GM21528 (cell line): ENCODE measurements around the gene ARL15.

Source experiments
- ATAC-seq: cut with Tn5 transposase; IDR thresholded peaks from one replicate; pipeline ENCODE4 v1.9.1; 2021; ENCODE audit warnings: mild to moderate bottlenecking, moderate library complexity; ENCODE audit not compliant: unreplicated experiment, low FRiP score

ARL15 gene

GRCh38 chr5:54254482-54255198 lies 55.7 kb downstream of the ARL15 start:
- ATAC-seq, result no peak

- ATAC-seq, result no peak
Observed at GRCh38 chr5:54251981-54252380, 58.4 kb downstream of the ARL15 start.

GRCh38 chr5:54249210-54250028 lies 61.0 kb downstream of the ARL15 start:
- no peak for ATAC-seq

DNA sequence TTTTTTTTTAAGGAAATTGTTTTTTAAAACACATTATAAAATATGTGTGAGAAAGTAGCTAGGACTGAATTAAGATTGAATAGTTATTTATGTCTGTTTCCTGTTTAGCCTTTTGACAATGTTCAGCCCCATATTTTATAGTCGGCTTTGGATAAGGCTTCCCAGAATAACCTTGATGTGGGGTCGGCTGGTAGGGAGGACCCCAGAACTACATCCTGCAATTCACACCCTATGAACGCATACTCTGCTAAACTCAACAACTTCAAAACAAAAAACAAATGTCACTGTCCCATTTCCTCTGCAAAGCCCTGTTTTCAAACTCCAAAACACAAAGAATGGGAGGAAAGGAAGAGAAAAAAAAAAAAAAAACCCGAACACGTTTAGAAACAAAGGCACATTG lies 63.1 kb downstream of the ARL15 start:
- no peak for ATAC-seq

DNA sequence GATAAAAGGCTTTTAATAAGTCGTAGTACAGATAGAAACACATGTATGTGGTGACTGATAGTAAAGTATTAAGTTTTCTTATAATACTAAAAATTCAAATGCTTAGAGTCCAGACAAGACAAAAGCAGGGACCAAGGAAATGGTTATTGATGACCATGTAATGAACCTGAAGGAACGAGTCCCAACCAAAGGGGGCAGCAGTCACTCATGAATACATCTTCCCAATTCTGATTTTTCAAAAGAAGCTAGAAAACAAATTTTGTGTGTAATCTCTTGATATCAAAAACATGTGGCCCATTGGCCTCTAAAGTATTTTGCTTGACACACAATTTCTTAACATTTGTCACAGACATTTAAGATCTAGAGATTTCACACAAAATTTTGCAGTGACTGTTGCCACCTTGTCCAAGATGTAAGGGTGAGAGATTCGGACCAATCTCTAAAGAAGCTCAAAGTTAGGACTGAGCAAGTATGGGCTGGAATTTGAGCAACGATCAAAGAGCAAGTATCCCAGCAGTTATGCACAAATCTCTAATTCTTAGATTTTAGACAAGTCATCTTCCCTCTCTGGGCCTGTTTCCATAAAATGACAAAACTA lies 66.8 kb downstream of the ARL15 start:
- no peak for ATAC-seq

- ATAC-seq, result no peak
Observed at GRCh38 chr5:54242297-54242696, 68.1 kb downstream of the ARL15 start.

DNA sequence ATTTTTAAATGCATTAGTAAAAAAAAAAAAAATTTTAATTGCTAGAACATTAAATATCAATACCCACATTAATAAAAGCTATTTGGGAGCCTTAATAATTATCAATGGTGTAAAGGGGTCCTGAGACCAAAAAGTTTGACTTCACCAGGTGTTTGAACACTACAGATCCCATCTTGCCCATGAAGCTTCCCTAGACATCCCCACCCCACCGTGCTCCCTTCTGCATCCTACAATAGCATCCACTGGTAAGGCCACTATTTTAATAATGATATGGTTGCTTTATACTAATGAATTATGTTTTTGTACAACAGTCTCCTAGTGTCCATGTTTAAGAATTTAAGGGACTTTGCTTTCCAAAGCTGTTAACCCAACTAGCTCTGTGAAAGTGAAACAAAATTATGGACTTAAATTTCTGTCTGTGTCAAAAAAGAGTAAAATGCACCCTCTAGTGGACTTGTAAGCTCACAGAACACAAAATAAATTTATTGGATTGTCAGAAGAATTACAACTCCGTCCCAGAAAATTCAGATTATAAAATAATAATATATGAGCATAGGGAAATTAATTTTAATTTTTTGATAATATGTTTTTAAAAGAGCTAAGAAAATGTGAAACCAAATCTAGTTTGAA lies 76.0 kb downstream of the ARL15 start:
- peak; percentile 58 for ATAC-seq

DNA sequence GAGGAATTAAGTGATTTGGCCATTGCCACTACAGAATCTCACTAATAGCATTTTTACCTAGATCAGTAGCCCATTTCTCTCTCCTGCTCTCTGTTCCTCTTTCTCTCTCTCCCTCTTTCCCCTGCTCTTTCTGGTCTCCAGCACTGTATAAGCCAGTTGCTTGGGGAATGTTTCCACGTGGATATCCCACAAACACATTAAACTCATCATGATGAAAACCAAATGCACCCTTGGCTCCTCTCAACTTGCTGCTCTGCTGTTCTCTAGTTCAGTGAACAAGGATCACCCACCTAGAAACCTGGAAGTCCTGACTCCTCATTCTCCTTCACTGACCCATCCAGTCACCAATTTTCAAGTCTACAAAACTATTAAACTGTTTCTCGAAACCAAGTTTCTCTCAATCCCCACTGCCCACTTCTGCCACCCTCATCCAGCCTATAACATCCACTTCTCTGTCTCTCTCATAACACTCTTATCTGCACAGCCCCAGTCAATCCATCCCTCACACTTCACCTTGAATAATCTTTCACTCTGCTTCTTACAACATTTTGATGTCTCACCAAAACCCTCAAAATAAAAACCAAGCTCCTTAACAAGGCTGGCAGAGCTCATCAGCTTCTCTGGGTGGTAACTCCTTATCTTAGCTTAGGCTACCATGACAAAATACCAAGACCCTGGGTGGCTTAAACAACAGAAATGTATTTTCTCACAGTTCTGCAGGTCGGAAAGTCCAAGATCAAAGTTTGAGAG lies 79.3 kb downstream of the ARL15 start:
- ATAC-seq, result no peak

DNA sequence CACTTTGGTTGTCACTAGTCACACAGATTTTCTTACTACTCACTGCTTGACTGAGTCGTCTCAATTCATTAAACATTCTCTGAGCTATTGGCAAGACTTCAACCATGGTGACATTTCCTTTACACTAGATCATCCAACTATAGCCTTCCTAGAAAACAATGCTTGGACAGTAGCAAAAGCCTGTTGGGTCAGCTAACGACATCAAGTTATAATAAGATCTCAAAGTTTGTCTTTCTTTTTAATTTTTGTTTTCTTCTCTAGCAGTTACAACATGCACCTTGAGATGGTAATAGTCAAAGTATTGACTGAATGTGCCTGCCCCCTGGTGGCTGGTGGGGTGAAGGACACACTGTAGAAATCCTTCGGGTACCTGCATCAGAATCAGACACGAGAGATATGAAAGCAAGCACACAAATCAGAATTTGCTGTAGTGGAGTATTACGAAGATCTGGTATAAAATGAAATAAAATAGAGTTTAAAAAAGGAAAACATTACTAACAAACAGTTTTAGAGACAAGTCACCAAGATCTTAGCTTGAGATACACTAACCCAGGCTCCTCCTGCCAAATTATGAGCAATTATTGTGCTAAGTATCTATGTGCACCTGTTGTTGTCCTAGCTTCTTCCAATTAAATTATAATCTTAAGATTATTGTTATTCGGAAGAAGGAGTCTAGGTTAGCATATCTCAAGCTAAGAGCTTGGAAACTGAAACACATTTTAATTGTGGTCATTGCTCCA lies 81.2 kb downstream of the ARL15 start:
- peak; percentile 96 for ATAC-seq

GRCh38 chr5:54227759-54228158 lies 82.6 kb downstream of the ARL15 start:
- no peak for ATAC-seq

GRCh38 chr5:54227109-54227508 lies 83.3 kb downstream of the ARL15 start:
- no peak for ATAC-seq

GRCh38 chr5:54226215-54226614 lies 84.2 kb downstream of the ARL15 start:
- ATAC-seq, result no peak

DNA sequence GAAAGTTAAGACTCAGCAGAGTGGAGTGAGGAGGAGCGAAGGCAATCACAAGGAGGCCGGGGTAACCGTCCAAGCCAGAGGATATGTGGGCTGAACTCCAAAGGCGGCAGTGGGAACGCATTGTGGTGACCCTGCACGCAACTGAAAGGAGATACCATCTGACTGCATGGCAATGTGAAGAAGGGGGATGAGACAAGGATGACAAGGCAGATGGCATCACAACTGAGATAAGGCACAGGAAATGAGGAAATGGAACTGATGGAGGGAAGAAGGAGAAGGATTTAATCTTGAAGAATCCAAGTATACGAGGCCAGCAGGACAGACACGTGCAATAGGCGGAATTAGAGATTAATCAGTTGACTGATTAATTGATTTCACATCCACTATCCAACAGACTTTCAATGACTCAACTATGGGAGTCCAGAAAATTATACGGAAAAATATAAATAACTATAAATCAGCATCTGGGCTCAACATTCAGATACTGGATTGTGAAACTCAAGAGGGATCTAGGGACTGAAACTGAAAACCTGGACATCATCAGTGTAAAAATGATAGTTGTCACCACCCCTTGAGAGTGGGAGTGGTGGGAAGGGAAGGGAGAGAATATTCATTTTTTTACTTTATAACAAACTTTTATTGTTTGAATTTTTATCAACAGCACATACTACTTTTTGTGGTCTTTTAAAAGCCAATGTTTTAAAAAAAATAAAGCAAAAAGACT lies 86.1 kb downstream of the ARL15 start:
- ATAC-seq, result no peak

DNA sequence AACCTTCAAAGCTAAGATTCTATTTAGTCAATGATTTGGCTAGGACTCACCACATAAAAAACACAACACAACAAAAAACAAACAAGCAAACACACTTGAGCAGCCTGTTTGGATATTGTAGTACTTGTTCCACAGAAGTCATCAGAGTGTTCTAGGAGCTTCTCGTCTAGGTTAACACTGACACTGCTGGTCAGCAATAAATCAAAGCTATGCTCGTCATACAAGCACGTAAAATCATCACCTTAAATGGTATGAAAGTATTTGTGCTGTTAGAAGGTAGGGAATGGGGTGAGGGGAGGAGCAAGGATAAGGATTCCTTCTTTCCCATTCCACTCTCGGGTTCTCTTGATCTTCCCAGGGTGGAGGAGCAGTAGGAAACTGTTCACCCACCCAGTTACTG lies 88.0 kb downstream of the ARL15 start:
- ATAC-seq, result no peak

DNA sequence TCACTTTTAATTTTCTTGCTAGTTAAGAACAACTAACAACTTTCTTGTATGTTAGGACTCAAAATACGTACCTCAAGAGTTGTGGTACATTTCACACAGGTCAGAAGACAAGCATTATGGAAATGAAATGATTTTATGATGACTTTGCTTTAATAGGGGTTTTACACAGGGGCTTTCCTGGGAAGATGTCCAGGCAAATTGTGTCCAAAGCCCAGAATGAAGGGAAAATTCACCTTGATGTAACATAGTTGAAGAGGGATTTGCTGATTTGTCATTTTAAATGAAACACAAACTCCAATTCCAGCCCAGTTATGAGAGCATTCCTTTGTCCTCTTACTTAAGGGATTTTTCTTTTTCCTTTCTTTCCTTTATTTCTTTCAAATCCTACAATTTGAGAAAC lies 89.2 kb downstream of the ARL15 start:
- ATAC-seq, result no peak

DNA sequence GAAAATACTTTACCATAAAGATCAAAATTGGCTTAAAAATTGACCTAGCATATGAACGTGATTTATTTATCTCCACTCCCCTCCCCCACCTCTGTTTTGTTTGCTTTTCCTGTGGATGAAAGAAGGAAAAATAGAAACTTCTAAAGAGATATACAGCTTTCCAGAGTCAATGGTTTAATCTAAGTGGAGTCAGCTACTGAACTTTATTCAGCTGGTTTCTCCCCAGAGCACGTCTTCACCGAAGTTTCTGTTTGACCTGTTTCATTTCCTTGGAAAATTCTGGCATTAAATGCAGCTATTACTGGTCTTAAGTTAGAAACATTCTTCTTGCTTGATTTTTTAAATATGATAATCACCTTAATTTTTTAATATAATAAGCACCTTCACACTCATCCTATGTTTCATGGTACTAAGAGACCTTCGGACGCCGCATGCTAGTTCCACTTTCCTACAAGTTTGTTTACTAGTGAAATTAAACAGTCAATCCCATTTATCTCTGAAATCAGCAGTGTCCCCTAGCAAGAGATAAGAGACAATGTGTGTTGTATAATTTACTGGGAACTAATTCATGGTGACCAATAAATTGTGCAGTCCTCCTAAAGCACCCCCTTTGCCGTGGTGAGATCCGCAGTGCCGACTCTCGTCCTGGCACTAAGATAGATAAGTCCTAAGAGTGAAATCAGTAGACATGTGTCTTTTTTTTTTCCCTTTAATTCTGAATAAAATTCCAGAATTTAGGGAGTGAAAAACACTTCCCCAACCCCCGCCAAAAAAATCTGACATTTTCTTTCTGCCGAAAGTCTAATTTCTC lies 89.9 kb downstream of the ARL15 start:
- no peak for ATAC-seq

GRCh38 chr5:54217826-54218503 lies 92.4 kb downstream of the ARL15 start:
- ATAC-seq, result no peak

GRCh38 chr5:54215233-54215736 lies 95.1 kb downstream of the ARL15 start:
- no peak for ATAC-seq
